Aorta (tissue), 5 donors: Measurements from ENCODE around the gene SMARCA4. TPM values are rescaled to one million over a fixed set of nuclear protein-coding genes. Genes with fewer than 3 reads are reported as not detected.
"Not testable (repeated sequence)": the region's sequence is repeated elsewhere in the genome, so short reads cannot be mapped to it uniquely, and the experiment has no call there.

Experiments
- ATAC-seq: fragments of 200-7000 bp; cut with Tn5 transposase; one replicate; pipeline ENCODE4 v1.9.1; 2022; ENCODE audit warnings: moderate library complexity; ENCODE audit not compliant: low FRiP score
- DNase-seq, 2 donors: peaks; one replicate each; pipeline ENCODE4 v3.0.0-alpha.2; 2020
- H3K27ac ChIP-seq, 2 donors: one replicate each; pipeline ENCODE4 v1.5.1; 2013; ENCODE audit warnings: low read length in 2 of 2, mild to moderate bottlenecking in 2 of 2, moderate library complexity in 2 of 2, control low read depth in 1 of 2, inconsistent platforms in 1 of 2, low read depth in 1 of 2
- H3K27me3 ChIP-seq, 2 donors: one replicate each; pipeline ENCODE4 v1.6.1; 2013; ENCODE audit warnings: control low read depth in 1 of 2, low read length in 1 of 2, mild to moderate bottlenecking in 1 of 2, moderate library complexity in 1 of 2; ENCODE audit not compliant: insufficient read depth in 2 of 2, control insufficient read depth in 1 of 2
- H3K36me3 ChIP-seq, 2 donors: one replicate each; pipeline ENCODE4 v1.6.1; 2013; ENCODE audit warnings: control low read depth in 1 of 2, low read length in 1 of 2, mild to moderate bottlenecking in 1 of 2; ENCODE audit not compliant: insufficient read depth in 2 of 2, control insufficient read depth in 1 of 2
- H3K4me1 ChIP-seq, 2 donors: one replicate each; pipeline ENCODE4 v1.6.1; 2013; ENCODE audit warnings: low read length in 2 of 2, control low read depth in 1 of 2, mild to moderate bottlenecking in 1 of 2, moderate library complexity in 1 of 2; ENCODE audit not compliant: insufficient read depth in 2 of 2, control insufficient read depth in 1 of 2
- H3K4me3 ChIP-seq, 2 donors: one replicate each; pipeline ENCODE4 v1.5.1; 2013; ENCODE audit warnings: low read length in 2 of 2, control low read depth in 1 of 2, mild to moderate bottlenecking in 1 of 2
- H3K9me3 ChIP-seq: one replicate; pipeline ENCODE4 v1.6.1; 2013; ENCODE audit warnings: mild to moderate bottlenecking, low read length; ENCODE audit not compliant: control insufficient read depth
- WGBS, 2 donors: extraction: QIAGEN DNeasy Blood & Tissue Kit; methylation state at CpG; one replicate each; pipeline ENCODE4 v1.1.7; 2013; 5-methylcytosine and 5-hydroxymethylcytosine counted together
- intact Hi-C, 2 donors: fragments of 100-400 bp; cut with DNase I; formaldehyde crosslinking; loops; one replicate each; pipeline versions ENCODE4 v1.14.2 to v1.15.0; 2022
- polyA plus RNA-seq, 2 donors: library from polyadenylated mRNA; stranded (reverse); fragments of 200-250 nt; gene quantifications; one replicate each; pipeline ENCODE4 v1.2.3, GENCODE V29; 2013
- total RNA-seq, 2 donors: library from RNA; stranded (reverse); fragmentation: NEBNext Ultra II Directional; extraction: Animal tissue kit (Norgen Biotek cat#: 25700); gene quantifications; one replicate each; pipeline ENCODE4 v1.2.1, GENCODE V29; 2021
- donor health status: healthy with polysubstance abuse.
- donor health status: Bipolar disorder and iron deficiency.
- donor health status: DM: no; HTN: no; CAD: no.
- donor health status: DM: no; HTN: no; CAD: no.
- donor health status: DM: yes; HTN: yes; CAD: no.

SMARCA4 gene
- total and polyA plus RNA-seq, 4 donors, result 17.8 to 67.4 (median 63.4) TPM

- intact Hi-C loops, result loop anchor here in 1 of 2 donors (5.0 kb wide), 1 partner anchor 56 kb away; no protein-coding TSS in a partner anchor
- H3K27me3 ChIP-seq, result no peaks in the 10 kb centered on the region
Observed at GRCh38 chr19:11093689-11094238, 132.9 kb downstream of the SMARCA4 start.

GRCh38 chr19:11094520-11094894, 133.7 kb downstream of the SMARCA4 start:
- intact Hi-C loops, result loop anchor here in 1 of 2 donors (5.0 kb wide), 1 partner anchor 57 kb away; no protein-coding TSS in a partner anchor
- no peaks in the 10 kb centered on the region for H3K36me3 ChIP-seq
- no peak overlapping the region for H3K4me3 ChIP-seq
- H3K27me3 ChIP-seq, result no peaks in the 10 kb centered on the region
- WGBS, 2 donors, result 91 to 92% methylated on average over 4 of the region's 4 CpGs
- DNase-seq (no peak), ATAC-seq (no peak)
- H3K27ac ChIP-seq, result peak overlapping the region in 1 of 2 donors; percentile 52
- H3K9me3 ChIP-seq, result no peaks in the 10 kb centered on the region
- peaks cover 0 to 2% of the 10 kb centered on the region in 2 donors for H3K4me1 ChIP-seq

More at GRCh38 chr19:11093689-11094238, 132.9 kb downstream of the SMARCA4 start:
- Histone ChIP-seq H3K27ac (peak overlapping the region in 1 of 2 donors; percentile 39), H3K9me3 (no peaks in the 10 kb centered on the region), H3K36me3 (no peaks in the 10 kb centered on the region), H3K4me1 (peaks cover 0 to 2% of the 10 kb centered on the region in 2 donors), H3K4me3 (no peak overlapping the region)
- no peak for ATAC-seq
- no peak for DNase-seq
- 90 to 93% methylated on average over 14 to 15 of the region's 15 CpGs for WGBS, 2 donors

- Histone ChIP-seq H3K4me1 (peaks cover 0 to 2% of the 10 kb centered on the region in 2 donors), H3K27me3 (no peaks in the 10 kb centered on the region), H3K36me3 (no peaks in the 10 kb centered on the region), H3K9me3 (no peaks in the 10 kb centered on the region), H3K4me3 (no peak overlapping the region), H3K27ac (peak overlapping the region; percentile 39 to 69)
- intact Hi-C loops, result no loop called here
- peak; percentile 53 for ATAC-seq
- DNase-seq, result peak in 1 of 2 donors; percentile 74
- 30 to 39% methylated on average over 10 of the region's 10 CpGs for WGBS, 2 donors
Observed at GRCh38 chr19:11096210-11096841, 135.5 kb downstream of the SMARCA4 start.

GRCh38 chr19:11097367-11097766, 136.5 kb downstream of the SMARCA4 start:
- ATAC-seq, intact Hi-C loops, H3K4me3 ChIP-seq, H3K36me3 ChIP-seq, DNase-seq, H3K4me1 ChIP-seq, H3K27me3 ChIP-seq, H3K9me3 ChIP-seq, H3K27ac ChIP-seq: not testable (repeated sequence)
- WGBS, 2 donors, result 91 to 96% methylated on average over 6 of the region's 6 CpGs

- Histone ChIP-seq H3K4me3 (no peak overlapping the region), H3K27me3 (no peaks in the 10 kb centered on the region), H3K4me1 (peaks cover 0 to 2% of the 10 kb centered on the region in 2 donors), H3K36me3 (no peaks in the 10 kb centered on the region), H3K27ac (no peak overlapping the region), H3K9me3 (no peaks in the 10 kb centered on the region)
- intact Hi-C loops, result no loop called here
- DNase-seq (no peak), ATAC-seq (no peak)
- 95 to 100% methylated on average over 2 of the region's 2 CpGs for WGBS, 2 donors
Observed at GRCh38 chr19:11098327-11098726, 137.5 kb downstream of the SMARCA4 start.

- intact Hi-C loops, result no loop called here
- H3K36me3 ChIP-seq, result no peaks in the 10 kb centered on the region
- ATAC-seq (no peak), DNase-seq (no peak)
- no peaks in the 10 kb centered on the region for H3K27me3 ChIP-seq
- no peak overlapping the region for H3K4me3 ChIP-seq
- H3K4me1 ChIP-seq, result peaks cover 0 to 2% of the 10 kb centered on the region in 2 donors
- H3K9me3 ChIP-seq, result no peaks in the 10 kb centered on the region
- 76 to 83% methylated on average over 3 of the region's 3 CpGs for WGBS, 2 donors
- no peak overlapping the region for H3K27ac ChIP-seq
Observed at GRCh38 chr19:11098861-11099260, 138.0 kb downstream of the SMARCA4 start.

- no peak for ATAC-seq
- no peak for DNase-seq
- Histone ChIP-seq H3K9me3 (no peaks in the 10 kb centered on the region), H3K27ac (no peak overlapping the region), H3K36me3 (peaks cover 0 to 1% of the 10 kb centered on the region in 2 donors), H3K27me3 (no peaks in the 10 kb centered on the region), H3K4me1 (peaks cover 0 to 2% of the 10 kb centered on the region in 2 donors), H3K4me3 (no peak overlapping the region)
- intact Hi-C loops, result no loop called here
- 86 to 87% methylated on average over 12 of the region's 12 CpGs for WGBS, 2 donors
Observed at GRCh38 chr19:11100049-11100448, 139.2 kb downstream of the SMARCA4 start.

GRCh38 chr19:11101057-11101456, 140.2 kb downstream of the SMARCA4 start:
- intact Hi-C loops, result no loop called here
- peaks cover 0 to 2% of the 10 kb centered on the region in 2 donors for H3K36me3 ChIP-seq
- ATAC-seq, result no peak

GRCh38 chr19:11102944-11103343, 142.1 kb downstream of the SMARCA4 start:
- Histone ChIP-seq H3K27ac (no peak overlapping the region), H3K4me3 (no peak overlapping the region), H3K27me3 (no peaks in the 10 kb centered on the region), H3K36me3 (peaks cover 0 to 2% of the 10 kb centered on the region in 2 donors), H3K4me1 (no peaks in the 10 kb centered on the region), H3K9me3 (no peaks in the 10 kb centered on the region)
- WGBS, 2 donors, result 81 to 87% methylated on average over 16 of the region's 16 CpGs
- DNase-seq (no peak), ATAC-seq (no peak)
- intact Hi-C loops, result no loop called here

More at GRCh38 chr19:11101057-11101456, 140.2 kb downstream of the SMARCA4 start:
- DNase-seq, result no peak
- peaks cover 0 to 2% of the 10 kb centered on the region in 2 donors for H3K4me1 ChIP-seq
- WGBS, 2 donors, result 94 to 95% methylated on average over 5 of the region's 5 CpGs
- no peaks in the 10 kb centered on the region for H3K27me3 ChIP-seq
- H3K4me3 ChIP-seq, result no peak overlapping the region
- no peak overlapping the region for H3K27ac ChIP-seq
- no peaks in the 10 kb centered on the region for H3K9me3 ChIP-seq
